GM18868 (cell line): Measurements from ENCODE around the gene TGIF1.
"Not testable (repeated sequence)": the region's sequence is repeated elsewhere in the genome, so short reads cannot be mapped to it uniquely, and the experiment has no call there.

Experiments used
- ATAC-seq: cut with Tn5 transposase; IDR thresholded peaks from one replicate; pipeline ENCODE4 v1.9.1; 2021; ENCODE audit warnings: mild to moderate bottlenecking, moderate library complexity; ENCODE audit not compliant: unreplicated experiment

Gene TGIF1

DNA sequence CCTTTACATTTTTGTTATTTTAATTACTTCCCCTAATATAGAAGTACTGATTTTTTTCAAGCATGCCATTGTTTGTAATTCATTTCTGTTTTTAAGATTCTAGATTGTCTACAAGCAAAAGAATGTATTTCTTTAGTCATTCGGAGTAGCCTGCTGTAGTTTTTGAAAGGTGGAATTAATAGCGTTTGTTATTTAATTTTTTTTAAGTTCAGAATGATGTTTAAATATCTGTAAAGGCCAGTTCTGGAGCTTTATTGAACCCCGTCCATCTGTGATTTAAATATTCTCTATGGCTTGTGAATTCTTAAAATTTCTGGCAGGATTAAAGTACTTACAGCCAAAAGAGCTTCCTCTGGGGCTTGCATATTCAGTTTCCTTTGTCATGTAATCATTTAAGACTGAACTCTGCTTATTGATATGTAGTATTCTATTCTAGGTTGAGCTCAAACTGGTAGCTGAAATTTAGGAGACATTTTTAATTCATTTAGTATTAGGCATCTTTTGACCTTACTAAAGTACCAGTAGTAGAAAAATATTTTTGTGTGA, 5.2 kb downstream of the TGIF1 start:
- no peak for ATAC-seq

DNA sequence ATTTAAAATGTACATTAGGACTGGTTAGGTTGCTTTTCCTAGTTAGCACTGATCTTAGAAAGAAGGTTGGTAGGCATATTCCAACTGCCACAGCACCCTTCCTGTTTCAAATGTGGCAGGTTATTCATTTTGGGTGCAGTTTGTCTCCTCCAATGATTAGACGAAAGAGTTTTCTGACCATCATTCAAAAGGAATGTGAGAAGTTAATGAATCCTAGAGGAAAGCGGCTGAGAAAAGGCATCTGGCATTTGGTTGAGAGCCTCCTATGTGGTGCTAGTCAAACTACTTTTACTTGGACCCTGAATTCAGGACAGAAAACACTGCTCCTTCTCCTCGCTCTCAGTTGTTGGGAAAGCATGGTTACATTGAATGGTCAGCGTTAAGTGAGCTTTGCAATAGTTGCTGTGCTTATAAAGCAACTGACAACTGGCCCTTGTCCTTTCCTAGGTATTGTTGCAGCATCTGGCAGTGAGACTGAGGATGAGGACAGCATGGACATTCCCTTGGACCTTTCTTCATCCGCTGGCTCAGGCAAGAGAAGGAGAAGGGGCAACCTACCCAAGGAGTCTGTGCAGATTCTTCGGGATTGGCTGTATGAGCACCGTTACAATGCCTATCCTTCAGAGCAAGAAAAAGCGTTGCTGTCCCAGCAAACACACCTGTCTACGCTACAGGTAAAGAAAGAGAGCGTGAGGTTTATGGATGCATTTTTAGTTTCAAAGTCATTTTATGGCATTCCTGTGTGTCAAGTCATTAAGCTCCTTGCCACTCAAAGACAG, 6.1 kb downstream of the TGIF1 start:
- no peak for ATAC-seq

DNA sequence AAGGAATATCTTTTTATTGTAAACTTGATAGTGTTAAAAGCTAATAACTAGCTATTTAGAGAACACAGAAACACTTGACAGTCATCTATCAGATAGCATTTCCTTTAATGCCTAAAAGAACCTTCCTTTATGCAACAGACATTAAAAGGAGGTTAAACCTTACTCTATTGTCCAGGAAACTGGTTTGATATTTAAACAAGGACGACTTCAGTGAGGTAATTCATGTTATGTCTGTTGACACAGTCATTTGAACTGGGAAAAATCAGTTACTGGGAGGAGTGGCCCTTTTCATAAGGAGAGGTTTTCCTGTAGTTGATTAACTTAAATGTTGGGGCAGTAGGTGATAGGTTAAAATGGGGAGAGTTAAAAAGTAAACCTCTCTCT, 6.7 kb downstream of the TGIF1 start:
- no peak for ATAC-seq

DNA sequence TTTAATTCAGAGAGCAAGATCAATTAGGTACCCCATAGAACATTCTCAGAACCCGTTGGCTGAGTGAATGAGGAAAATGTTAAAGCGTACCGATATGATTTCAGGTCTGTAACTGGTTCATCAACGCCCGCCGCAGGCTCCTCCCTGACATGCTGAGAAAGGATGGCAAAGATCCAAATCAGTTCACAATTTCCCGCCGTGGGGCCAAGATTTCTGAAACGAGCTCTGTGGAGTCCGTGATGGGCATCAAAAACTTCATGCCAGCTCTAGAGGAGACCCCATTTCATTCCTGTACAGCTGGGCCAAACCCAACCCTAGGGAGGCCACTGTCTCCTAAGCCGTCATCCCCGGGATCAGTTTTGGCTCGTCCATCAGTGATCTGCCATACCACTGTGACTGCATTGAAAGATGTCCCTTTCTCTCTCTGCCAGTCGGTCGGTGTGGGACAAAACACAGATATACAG, 7.3 kb downstream of the TGIF1 start:
- no peak for ATAC-seq

DNA sequence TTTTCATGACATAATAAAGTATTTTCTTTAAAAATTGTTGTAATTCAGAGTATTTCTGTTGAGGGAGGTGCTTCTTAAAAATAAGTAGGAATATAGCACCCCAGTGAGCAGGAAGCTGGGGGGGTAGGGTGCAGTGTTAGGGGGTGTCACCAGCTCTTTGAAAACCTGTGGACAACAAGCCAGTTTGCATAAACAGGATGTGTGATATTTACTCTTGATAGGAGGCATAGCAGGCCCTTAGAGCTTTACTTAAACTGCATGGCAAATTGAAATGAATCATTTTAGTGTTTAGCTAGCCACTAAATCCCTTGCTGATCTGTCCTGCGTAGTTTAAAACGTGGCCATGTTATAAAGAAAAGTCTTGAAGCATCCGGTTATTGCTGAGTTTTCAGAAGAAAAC, 8.4 kb downstream of the TGIF1 start:
- no peak for ATAC-seq

DNA sequence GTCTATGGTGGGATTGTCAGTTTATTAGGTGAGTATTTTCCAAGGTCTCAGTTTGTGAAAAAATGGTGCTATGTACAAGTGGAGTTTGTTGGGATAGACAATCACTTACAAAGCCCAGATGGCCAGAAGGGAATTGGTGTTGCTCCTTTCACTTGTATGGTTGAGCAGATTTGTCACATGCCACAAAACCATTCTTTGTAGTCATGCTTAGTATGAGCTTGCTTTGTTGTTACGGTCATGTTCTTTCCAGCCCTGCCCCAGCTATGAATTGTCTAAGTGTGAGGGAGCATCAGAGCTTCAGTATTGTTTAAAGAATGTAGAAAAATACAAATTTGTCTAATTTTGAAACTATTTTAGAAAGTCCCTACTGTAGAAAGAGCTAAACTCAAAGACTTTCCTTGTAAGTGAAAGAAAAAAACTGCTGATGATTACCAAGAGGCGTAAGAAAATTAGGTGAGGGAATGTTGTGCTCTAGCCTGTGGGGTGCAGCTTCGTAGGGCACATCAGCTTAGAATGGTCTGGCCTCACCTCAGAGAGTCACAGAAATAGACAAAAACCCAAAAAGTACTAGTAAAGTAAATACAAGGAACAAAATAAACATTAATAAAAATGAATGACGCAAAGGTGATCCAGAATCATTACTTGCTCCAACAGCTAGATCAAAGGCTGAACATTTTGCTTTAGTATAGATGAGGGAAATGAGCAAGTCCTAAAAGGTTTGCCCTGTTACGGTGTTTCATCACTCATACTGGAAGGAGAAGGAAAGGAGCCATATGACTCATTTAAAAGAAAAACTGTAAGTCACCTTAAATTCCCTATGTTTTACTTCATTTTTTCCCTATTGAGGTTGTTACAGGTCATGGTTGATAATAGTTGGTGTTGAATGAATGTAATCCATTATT, 9.2 kb downstream of the TGIF1 start:
- ATAC-seq, result peak; percentile 77

DNA sequence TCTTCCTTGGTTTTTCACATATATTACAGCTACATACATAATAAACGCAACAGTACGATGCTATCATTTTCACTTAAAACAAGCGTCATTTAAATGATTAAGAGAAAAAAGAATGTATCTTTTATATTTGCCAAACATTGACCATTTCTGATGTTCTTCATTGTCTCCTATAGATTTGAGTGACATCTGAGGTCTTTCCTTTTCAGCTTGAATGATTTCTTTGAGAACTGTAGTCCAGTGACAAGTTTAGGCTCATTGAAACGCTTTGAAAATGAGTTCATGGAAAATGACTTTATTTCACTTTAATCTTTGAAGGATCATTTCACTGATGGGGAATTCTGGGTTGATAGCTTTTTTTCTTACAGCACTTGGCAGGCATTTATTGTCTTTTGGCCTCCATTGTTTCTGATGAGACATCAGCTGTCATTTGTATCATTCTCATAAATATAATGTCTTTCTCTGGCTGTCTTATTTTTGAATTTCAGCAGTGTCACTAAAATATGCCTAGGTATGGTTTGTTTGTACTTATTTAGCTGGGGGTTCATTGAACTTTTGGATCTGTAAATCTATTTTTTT, 10.9 kb downstream of the TGIF1 start:
- no peak for ATAC-seq

DNA sequence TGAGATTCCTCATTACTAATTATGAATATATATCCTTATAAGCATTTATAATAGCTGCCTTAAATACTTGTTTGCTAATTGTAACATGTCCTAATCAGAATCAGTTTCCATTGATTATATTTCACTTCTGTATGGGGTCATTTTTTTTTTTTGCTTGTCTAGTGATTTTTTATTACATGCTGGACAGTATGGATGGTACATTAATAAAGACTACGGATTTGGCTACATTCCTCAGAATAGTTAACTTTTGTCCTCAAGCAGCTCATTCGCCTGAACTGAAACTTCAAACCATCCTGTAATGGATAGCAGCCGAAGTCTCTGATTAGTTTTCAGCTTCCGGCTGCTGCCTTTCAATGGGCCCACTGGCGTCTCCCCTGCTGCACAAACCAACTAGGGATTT, 11.7 kb downstream of the TGIF1 start:
- ATAC-seq, result no peak

DNA sequence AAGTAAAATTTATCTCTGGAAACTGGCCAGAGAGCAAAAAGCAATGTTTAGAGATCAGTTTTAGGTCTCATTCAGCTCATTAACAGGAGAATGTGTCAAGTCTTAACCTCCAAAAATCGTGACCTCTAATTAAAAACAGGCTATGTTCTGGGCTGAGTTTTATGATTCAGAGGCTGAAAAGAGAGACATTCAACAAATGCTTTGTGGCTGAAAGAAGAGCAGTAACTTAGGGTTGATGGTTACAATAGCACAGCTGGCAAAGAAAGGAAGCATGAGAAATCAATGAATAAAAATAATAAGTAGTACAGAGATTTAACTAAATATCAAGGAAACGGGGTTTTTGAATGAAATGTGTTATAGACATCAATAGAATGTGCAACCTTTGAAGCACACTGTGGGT, 13.1 kb downstream of the TGIF1 start:
- no peak for ATAC-seq

DNA sequence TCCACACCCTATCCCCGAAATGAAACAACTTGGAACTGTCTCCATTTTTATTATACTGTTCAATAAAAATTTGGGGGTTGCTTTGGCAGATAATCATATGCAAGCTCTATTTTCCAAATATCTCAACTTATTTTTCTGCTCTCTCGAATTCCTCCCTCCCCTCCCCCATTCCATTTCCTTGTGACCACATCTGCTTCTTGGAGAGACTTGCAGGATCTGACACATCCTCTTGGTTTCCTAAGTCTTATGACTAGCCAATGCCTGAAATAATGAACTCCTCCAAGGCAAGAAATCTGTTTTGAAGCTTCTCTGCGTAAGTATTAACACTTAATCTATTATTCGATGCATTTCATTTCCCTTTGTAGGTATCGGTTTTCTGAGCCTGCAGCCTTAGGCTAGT, 16.1 kb downstream of the TGIF1 start:
- no peak for ATAC-seq

DNA sequence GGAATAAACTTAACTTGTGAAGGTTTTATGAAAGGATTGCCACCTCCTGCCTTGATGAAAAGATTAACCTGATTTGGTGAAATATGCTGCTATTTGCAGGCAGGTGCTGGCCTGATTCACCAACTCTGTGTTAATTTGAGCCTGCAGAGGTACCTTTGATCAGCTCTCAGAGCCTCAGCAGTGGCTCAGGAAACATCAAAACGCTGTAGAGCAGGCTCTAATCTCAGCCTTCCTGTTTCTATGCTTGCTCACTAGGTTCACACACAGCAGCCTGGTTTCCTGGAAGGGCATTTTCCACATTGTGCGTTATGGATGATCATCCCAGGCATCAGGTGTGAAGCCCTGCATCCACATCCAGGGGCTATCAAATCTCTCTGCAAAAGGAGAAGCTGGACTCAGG, 16.9 kb downstream of the TGIF1 start:
- ATAC-seq, result no peak

DNA sequence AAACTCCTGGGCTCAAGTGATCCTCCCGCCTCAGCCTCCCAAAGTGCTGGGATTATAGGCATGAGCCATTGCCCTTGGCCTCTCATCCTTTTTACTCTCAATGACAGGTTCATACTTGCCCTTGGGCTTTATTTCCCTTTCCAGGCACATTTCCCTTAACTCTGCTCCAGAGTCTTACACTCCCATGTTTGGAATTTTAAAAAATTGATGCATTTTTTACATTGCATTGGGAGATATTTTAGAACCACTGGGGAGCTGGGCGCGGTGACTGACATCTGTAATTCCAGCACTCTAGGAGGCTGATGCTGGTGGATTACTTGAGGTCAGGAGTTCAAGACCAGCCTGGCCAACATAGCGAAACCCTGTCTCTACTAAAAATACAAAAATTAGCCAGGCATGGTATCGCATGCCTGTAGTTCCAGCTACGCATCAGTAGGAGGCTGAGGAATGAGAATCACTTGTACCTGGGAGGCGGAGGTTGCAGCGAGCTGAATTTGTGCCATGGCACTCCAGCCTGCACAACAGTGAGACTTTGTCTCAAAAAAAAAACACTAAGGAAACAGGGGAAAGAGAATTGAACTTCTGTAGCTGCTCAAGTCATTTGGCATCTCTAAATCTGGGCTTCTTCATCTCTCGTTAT, 18.2 kb downstream of the TGIF1 start:
- no peak for ATAC-seq

DNA sequence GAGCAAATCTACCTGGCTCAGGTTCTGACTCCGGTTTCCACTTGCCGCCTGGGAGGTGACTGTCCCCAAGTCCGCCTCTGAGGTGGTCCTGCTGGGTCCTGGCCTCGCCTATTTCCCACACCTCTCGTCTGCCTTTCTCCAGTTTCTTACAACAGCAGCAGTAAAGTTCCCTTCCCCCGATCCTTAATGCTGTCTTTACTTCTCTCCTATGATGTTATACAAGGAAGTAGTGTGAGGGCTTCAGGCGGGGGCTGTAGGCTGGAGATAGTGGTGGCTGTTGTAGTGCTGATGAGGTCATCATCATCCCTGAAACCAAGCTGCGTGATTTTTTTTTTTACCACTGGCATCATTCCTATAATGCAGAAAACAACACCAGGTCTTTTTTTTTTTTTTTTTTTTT, 18.9 kb downstream of the TGIF1 start:
- no peak for ATAC-seq

DNA sequence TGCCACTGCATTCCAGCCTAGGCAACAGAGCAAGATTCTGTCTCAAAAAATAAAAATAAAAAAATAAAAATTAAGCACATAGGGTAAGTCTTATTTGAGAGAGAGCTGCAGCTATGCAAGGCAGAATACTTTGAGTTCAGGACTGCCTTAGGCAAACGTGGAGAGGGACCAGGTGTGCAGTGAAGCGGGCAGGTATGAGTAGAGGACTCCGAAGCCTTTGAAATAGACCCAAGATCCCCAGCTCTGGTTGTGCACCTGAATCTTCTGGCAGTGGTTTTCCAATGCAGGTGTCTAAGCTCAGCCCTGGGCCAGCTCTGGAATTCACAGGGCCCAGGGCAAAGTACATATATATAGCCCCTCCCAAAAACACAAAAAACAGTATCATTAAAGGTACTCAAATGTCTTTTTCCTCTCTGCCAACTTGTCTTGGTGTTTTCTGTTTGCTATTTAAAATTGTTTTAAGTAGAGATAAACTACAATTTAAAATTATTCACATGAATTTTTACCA, 21.2 kb downstream of the TGIF1 start:
- no peak for ATAC-seq

DNA sequence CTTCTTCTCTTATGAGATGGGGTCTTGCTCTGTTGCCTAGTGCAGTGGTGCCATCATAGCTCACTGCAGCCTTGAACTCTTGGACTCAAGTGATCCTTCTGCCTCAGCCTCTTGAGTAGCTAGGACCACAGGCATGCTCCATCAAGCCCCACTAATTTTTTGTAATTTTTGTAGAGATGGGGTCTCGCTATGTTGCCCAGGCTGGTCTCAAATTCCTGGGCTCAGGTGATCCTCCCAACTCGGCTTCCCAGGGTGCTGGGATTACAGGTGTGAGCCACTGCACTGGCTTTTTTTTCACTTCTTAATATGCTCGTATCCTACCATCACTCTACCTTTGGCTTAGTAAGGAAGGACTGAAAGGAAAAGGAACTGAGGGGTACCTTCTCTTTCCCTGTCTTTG, 22.1 kb downstream of the TGIF1 start:
- ATAC-seq, result not testable (repeated sequence)

DNA sequence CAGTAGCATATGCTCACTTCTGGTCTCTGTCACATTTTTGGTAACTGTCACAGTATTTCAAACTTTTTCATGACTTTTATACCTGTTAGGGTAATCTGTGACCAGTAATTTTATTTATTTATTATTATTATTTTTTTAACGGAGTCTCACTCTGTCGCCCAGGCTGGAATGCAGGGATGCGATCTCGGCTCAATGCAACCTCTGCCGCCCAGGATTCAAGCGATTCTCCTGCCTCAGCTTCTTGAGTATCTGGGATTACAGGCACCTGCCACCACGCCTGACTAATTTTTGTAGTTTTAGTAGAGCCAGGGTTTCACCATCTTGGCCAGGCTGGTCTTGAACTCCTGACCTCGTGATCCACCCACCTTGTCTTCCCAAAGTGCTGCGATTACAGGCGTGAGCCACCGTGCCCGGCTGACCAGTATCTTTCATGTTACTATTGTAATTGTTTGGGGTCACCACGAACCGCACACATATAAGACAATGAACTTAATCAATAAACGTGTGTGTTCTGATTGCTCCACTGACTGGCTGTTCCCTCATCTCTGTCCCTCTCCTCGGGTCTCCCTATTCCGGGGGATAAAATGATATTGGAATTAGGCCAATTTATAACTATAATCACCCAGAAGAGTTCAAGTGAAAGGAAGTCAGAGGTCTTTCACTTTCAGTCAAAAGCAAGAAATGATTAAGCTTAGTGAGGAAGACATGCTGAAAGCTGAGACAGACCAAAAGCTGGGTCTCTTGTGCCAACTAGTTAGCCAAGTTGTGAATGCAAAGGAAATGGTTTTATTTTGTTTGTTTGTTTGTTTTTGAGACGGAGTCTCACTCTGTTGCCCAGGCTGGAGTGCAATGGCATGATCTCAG, 22.9 kb downstream of the TGIF1 start:
- ATAC-seq, result peak; percentile 92

DNA sequence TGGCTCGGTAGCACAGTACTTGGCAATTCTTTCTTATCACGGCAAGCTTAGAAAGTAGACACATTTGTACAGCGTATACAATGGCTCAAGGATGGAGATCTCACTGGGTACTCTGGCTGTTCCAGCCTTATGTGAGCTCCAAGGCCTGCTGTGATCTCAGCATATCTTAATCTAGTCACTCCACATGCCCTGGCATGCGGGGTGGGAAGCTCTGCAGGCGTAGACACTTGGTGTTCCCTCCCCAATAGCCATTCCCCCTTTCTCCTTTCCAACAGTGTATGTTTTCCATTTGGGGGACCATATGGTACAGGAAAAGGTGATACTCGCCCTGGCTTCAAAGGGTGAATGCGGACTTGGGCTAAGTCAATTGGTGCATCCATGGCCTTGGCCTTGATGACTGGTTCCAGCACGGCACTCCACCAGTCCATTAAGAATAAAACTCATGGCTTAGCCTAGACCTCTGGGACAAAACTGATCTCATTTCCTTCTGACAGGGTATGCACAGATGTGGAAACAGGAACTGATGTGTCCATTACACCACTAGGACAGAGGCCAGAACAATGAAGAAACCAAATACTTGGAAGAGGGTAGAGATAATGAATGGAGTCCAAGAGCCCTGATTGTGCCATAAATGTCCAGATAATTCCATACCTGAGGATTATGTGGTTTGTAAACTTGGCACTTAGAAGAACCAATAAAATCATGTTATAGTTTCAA, 28.4 kb downstream of the TGIF1 start:
- no peak for ATAC-seq

DNA sequence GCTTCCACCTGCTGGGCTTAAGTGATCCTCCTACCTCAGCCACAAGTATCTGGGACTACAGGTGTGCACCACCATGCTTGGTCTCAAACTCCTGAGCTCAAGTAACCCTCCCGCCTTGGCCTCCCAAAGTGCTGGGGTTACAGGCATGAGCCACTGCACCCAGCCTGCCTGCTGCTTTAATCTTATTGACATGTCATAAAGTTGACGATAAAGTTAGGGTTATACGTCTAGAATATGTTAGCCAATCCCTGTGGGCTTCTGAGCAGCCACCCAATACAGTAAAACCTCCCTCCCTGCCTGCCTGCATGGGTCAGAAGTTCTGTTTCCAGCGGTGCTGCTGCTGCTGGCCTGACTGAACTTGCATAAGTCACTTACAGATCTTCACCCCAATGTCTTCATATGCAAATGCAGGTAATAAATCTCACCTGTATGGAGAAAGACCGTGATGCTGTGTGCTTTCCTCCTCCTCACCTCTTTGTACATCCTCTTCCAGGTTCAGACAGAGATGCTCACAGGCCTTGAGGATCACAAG, 30.1 kb downstream of the TGIF1 start:
- no peak for ATAC-seq
